ENCODE results near the gene ARHGAP32. TPM values are rescaled to one million over a fixed set of nuclear protein-coding genes. Genes with fewer than 3 reads are reported as not detected.

ARHGAP32 gene
- total RNA-seq, 2 experiments from 2014 or later = not detected

DNA sequence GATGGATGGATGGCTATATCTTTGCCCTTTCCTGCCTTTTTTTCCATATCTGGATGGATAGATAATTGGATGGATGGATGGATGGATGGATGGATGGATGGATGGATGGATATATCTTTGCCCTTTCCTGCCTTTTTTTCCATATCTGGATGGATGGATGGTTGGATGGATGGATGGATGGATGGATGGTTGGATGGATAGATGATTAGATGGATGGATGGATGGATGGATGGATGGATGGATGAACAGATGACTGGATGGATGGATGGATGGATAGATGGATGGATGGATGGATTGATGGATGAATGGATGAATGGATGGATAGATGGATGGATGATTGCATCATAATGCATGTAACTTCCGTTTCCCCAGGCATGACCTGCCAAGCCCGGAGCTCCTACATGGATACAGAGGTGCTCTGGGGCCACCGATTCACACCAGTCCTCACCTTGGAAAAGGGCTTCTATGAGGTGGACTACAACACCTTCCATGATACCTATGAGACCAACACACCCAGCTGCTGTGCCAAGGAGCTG is 276.0 kb downstream of the ARHGAP32 start:
- Histone ChIP-seq H2AFZ (ENCODE audit: low read length) (no peak overlapping the region), H3K9me2 (ENCODE audit: insufficient read depth, low read length) (no peaks in the 10 kb centered on the region), H3K36me3 (ENCODE audit: insufficient read depth, low read length) (no peaks in the 10 kb centered on the region), H4K20me1 (ENCODE audit: insufficient read depth, low read length) (no peaks in the 10 kb centered on the region), H3K9me3 (ENCODE audit: low read length) (no peaks in the 10 kb centered on the region), H3K4me3 (ENCODE audit: low read depth, low read length, poor library complexity, severe bottlenecking) (no peak overlapping the region), H3K79me2 (ENCODE audit: insufficient read depth, low read depth, low read length) (no peaks in the 10 kb centered on the region), H3K4me1 (ENCODE audit: insufficient read depth, low read length, poor library complexity, severe bottlenecking) (no peaks in the 10 kb centered on the region), H3K4me2 (ENCODE audit: low read length) (no peak overlapping the region), H3K27ac (ENCODE audit: low read depth, low read length, poor library complexity, severe bottlenecking) (no peak overlapping the region)
- intact Hi-C loops (cut with micrococcal nuclease; ENCODE audit: unreplicated experiment) = no loop called here
- no peak for TF ChIP-seq EZH2phosphoT487 (IDR thresholded peaks at IDR 0.05; ENCODE audit: borderline replicate concordance, low read depth, low read length)
- TF ChIP-seq, protein P1, sequence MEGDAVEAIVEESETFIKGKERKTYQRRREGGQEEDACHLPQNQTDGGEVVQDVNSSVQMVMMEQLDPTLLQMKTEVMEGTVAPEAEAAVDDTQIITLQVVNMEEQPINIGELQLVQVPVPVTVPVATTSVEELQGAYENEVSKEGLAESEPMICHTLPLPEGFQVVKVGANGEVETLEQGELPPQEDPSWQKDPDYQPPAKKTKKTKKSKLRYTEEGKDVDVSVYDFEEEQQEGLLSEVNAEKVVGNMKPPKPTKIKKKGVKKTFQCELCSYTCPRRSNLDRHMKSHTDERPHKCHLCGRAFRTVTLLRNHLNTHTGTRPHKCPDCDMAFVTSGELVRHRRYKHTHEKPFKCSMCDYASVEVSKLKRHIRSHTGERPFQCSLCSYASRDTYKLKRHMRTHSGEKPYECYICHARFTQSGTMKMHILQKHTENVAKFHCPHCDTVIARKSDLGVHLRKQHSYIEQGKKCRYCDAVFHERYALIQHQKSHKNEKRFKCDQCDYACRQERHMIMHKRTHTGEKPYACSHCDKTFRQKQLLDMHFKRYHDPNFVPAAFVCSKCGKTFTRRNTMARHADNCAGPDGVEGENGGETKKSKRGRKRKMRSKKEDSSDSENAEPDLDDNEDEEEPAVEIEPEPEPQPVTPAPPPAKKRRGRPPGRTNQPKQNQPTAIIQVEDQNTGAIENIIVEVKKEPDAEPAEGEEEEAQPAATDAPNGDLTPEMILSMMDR (conservative IDR thresholded peaks at IDR 0.05; ENCODE audit: low read length) = no peak
- CTCF ChIA-PET (ENCODE audit: unreplicated experiment) = no interaction called here
- no TSS peak for BruUV-seq (replicated peaks)
- no peak for DNase-seq (ENCODE audit: low spot score)
- POLR2A ChIA-PET = no interaction called here

DNA sequence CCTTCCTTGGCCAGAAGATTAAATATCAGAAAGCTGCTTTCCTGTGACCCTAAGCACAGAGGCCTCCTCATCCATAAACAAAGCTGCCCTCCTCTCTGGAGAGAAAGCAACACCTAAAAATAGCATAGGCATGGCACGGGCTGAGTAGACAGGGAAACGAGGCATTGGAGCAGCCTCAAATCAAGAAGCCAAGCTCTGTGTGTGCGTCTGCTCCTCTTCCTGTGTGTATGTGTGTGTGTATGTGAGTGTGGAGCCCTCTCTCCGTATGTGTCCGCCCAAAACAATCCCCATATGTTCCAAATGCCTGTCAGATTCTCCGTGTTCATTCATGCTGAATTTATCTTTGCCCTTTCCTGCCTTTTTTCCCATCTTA is 277.0 kb downstream of the ARHGAP32 start:
- H4K20me1 ChIP-seq (ENCODE audit: insufficient read depth, low read length) = no peaks in the 10 kb centered on the region
- no peak overlapping the region for H2AFZ ChIP-seq (ENCODE audit: low read length)
- no peaks in the 10 kb centered on the region for H3K9me3 ChIP-seq (ENCODE audit: low read length)
- H3K4me3 ChIP-seq (ENCODE audit: low read depth, low read length, poor library complexity, severe bottlenecking) = no peak overlapping the region
- no peaks in the 10 kb centered on the region for H3K9me2 ChIP-seq (ENCODE audit: insufficient read depth, low read length)
- POLR2A ChIA-PET = no interaction called here
- H3K79me2 ChIP-seq (ENCODE audit: insufficient read depth, low read depth, low read length) = no peaks in the 10 kb centered on the region
- TF ChIP-seq EZH2phosphoT487 (IDR thresholded peaks at IDR 0.05; ENCODE audit: borderline replicate concordance, low read depth, low read length) = no peak
- intact Hi-C loops (cut with micrococcal nuclease; ENCODE audit: unreplicated experiment) = no loop called here
- no TSS peak for BruUV-seq (replicated peaks)
- H3K27ac ChIP-seq (ENCODE audit: low read depth, low read length, poor library complexity, severe bottlenecking) = no peak overlapping the region
- DNase-seq (ENCODE audit: low spot score) = no peak
- H3K36me3 ChIP-seq (ENCODE audit: insufficient read depth, low read length) = no peaks in the 10 kb centered on the region
- CTCF ChIA-PET (ENCODE audit: unreplicated experiment) = interaction anchor here (0.6 kb wide), 1 partner anchor 626 kb away, joined by 3 read pairs; no protein-coding TSS in a partner anchor
- no peak overlapping the region for H3K4me2 ChIP-seq (ENCODE audit: low read length)
- H3K4me1 ChIP-seq (ENCODE audit: insufficient read depth, low read length, poor library complexity, severe bottlenecking) = no peaks in the 10 kb centered on the region

Small RNA genes lying within 50 kb of the gene (small RNA-seq; reads per million reads assigned to genes)
- gene RF00019 (not detected), gene RNU6-874P (not detected), gene RNU6-876P (not detected)

Other genes with a start within 250 kb of the ARHGAP32 start
- not detected in 2 replicates for gene TP53AIP1, start 249.5 kb downstream of the ARHGAP32 start, total RNA-seq (2014; rRNA removed; shearing (Covaris generic))
- not detected in 2 replicates for gene TP53AIP1, start 249.5 kb downstream of the ARHGAP32 start, total RNA-seq (2022)
- gene BARX2, start 183.5 kb upstream of the ARHGAP32 start, total RNA-seq (2014; rRNA removed; shearing (Covaris generic)) = 0.06 TPM in 1 of 2 replicates, not detected in the other
- gene BARX2, start 183.5 kb upstream of the ARHGAP32 start, total RNA-seq (2022) = 0.23 TPM in 1 of 2 replicates, not detected in the other